22Rv1 (cell line): ENCODE data around the gene RAD51B.

Experiments used
- CTCF ChIP-seq: fragments of 450-650 bp; IDR thresholded peaks from 2 replicates; pipeline ENCODE4 v1.5.1; 2017; ENCODE audit warnings: mild to moderate bottlenecking
- ZFX ChIP-seq: fragments of 450-650 bp; IDR thresholded peaks from 2 replicates; pipeline ENCODE4 v1.6.1; 2017; ENCODE audit warnings: antibody characterized with exemption, borderline replicate concordance

- TF ChIP-seq CTCF (no peak), ZFX (no peak)
These were observed 260.5 kb downstream of the RAD51B start for GRCh38 chr14:68079941-68080697.
